GM12875 (cell line): Measurements from ENCODE around the gene ZMYND15.

Experiments
- H3K4me3 ChIP-seq: one replicate; pipeline ENCODE4 v1.5.1; 2011; ENCODE audit warnings: low read depth, low read length, control low read depth
- TF ChIP-seq, protein P1 (sequence below): IDR thresholded peaks from 2 replicates; pipeline ENCODE4 v1.5.1; 2011; ENCODE audit warnings: low read depth, mild to moderate bottlenecking, control low read depth, inconsistent platforms, low read length, moderate library complexity, borderline replicate concordance; ENCODE audit not compliant: insufficient read depth

ZMYND15 gene

DNA sequence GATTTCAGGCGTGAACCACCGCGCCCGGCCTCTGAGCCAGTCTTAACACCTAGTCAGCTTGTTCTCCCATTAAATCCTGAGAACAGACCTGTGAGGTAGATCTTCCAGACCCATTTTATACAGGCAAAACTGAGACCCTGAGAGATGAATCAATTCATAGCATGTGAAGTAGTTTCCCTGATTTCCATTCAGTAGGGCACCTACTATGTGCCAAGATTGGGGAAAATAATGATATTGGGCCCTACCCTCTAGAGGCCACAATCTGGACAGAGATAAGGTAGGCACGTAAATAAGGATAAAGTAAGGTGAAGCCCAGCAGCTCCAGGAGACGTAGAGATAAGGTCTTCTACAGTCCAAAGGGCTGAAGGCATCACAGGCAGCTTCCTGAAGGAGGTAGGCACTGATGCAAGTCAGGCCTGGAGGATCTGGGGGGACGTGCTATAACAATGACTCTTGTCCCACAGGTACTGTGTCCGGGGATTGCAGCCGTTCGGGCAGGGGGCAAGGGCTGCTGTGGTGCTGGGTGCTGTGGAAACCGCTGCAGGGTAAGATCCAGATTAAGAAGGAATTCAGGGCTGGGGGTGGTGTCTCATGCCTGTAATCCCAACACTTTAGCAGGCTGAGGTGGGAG, 40.8 kb downstream of the ZMYND15 start:
- TF ChIP-seq, protein P1, sequence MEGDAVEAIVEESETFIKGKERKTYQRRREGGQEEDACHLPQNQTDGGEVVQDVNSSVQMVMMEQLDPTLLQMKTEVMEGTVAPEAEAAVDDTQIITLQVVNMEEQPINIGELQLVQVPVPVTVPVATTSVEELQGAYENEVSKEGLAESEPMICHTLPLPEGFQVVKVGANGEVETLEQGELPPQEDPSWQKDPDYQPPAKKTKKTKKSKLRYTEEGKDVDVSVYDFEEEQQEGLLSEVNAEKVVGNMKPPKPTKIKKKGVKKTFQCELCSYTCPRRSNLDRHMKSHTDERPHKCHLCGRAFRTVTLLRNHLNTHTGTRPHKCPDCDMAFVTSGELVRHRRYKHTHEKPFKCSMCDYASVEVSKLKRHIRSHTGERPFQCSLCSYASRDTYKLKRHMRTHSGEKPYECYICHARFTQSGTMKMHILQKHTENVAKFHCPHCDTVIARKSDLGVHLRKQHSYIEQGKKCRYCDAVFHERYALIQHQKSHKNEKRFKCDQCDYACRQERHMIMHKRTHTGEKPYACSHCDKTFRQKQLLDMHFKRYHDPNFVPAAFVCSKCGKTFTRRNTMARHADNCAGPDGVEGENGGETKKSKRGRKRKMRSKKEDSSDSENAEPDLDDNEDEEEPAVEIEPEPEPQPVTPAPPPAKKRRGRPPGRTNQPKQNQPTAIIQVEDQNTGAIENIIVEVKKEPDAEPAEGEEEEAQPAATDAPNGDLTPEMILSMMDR, result no peak
- H3K4me3 ChIP-seq, result no peak overlapping the region

DNA sequence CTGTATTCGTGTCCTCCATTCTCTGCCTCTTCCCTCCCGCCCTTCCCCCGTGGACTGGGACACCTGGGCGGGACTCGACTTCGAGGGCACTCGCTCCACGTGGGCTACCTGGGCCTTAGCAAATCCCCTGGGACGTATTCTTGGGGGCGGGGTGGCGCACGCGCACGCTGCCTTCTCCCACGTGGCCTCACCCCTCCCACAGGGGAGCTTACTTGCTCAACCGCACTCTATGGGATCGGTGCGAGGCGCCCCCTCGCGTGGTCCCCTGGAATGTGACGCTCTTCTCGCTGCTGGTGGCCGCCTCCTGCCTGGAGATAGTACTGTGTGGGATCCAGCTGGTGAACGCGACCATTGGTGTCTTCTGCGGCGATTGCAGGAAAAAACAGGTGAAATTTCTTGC, 43.0 kb downstream of the ZMYND15 start:
- H3K4me3 ChIP-seq, result no peak overlapping the region
- TF ChIP-seq, protein P1, result no peak

DNA sequence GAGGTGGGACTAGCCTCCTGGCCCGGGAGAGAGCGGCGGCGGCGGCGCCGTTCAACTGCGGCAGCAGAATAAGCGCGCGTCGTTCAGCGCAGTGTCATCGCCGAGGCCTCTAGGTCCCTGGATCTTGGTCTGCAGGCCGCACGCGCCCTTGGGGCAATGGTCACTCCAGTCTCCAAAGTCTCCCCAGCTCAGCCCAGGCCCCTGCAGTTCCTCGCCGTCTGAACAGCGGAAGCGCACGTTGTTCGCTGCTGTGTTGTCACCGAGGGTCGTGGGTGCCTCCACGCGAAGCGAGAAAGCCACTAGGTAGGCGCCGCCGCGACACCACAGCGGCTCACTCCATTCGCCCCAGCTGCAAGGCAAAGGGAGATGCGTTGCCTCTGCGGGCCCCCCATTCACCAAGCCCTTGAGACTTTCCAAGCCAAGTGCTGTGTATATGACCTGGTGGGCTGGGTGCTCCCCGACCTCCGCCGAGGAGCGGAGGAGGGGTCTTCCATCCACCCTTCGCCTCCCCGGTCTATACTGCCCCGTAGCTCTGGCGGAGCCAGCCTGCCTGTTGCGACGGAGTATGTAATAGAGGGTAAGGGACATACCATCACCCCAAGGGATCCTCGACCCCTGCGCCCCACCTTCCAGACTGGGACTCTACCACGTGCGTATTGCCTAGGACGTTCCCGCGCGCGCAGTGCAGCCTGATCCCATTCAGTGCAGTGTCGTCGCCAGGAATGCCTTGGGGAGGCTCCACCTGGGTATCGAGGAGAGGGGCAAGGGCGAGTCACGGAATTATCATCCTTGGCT, 45.9 kb downstream of the ZMYND15 start:
- TF ChIP-seq, protein P1, result no peak
- H3K4me3 ChIP-seq, result no peak overlapping the region

DNA sequence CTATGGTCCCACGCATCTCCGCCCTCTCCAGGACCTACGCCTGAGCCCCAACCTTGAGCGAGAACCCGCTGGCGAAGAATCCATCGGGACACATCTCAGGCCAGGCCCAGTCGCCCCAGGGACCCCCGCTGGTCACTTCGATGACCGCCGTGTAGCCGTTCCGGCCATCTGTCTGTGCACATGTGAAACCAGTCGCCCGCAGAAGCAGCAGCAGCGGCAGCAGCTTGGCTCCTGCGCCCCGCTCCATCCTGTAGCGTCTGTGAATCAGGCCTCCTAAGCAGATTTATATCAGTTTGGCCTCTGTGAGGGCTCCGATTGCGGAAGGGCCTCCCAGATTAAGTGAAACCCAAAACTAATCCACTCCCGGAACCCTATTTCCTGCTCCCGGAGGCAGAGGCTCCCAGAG, 46.5 kb downstream of the ZMYND15 start, which contains the start of gene VMO1:
VMO1 (minus strand) TSS at position 259 of the 406 bp plus-strand sequence; CDS start at position 247, 12 bp downstream.
- TF ChIP-seq, protein P1, result no peak
- no peak within 1 kb of the TSS for H3K4me3 ChIP-seq

DNA sequence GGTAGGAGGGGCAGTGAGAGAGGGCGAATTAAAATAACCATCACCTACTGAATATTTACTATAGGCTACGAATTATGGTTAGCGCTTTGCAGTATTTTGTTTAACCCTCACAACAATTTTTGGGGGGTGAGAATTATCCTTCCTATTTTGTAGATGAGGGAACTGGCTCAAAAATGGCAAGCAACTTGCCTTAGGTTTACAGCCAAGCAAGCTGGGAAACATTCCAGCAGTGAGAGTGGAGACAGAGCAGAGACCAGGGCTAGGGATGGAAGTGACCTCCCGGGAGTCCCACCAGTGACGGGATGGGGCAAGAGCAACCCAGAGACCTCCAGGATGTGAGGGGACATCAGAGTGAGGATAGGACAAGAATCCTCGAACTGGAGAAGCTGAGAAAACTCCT, 46.9 kb downstream of the ZMYND15 start:
- TF ChIP-seq, protein P1, result no peak
- no peak overlapping the region for H3K4me3 ChIP-seq

DNA sequence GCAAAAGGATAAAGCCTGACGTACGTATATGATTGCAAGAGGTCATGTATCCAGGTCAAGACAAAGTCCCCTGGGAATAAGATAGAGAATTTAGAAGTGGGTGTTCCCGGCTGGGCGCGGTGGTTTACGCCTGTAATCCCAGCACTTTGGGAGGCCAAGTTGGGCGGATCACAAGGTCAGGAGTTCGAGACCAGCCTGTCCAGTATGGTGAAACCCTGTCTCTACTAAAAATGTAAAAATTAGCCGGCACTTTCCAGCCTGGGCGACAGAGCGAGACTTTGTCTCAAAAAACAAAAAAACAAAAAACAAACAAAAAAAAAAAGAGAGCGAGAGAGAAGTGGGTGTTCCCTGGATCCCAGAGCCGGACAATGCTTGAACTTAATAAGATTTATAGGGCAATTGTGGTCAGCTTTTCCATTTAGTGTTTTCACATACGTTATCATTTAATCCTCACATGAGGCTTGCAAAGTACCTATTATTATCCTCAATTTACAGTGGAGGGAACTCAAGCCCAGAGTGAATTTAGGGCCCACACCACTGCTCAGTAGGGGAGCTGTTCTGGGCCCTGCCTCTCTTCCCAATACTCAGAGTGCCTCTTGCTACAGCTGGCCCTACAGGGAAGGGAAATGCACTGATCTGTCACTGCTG, 48.6 kb downstream of the ZMYND15 start:
- TF ChIP-seq, protein P1, result no peak
- no peak overlapping the region for H3K4me3 ChIP-seq
